GM04504 (cell line): ENCODE measurements around the gene PLEKHM2.

Experiments used
- DNase-seq: peaks from one replicate; pipeline ENCODE4 v3.0.0-alpha.2; 2012; ENCODE audit warnings: low read depth

PLEKHM2 gene

GRCh38 chr1:15702722-15703550 is 18.8 kb downstream of the PLEKHM2 start:
- no peak for DNase-seq

- peak; percentile 85 for DNase-seq
Observed at GRCh38 chr1:15703562-15703961, 19.4 kb downstream of the PLEKHM2 start.

- DNase-seq = no peak
Observed at GRCh38 chr1:15704526-15705183, 20.5 kb downstream of the PLEKHM2 start.

GRCh38 chr1:15705184-15705566 is 21.1 kb downstream of the PLEKHM2 start:
- no peak for DNase-seq

- DNase-seq = no peak
Observed at GRCh38 chr1:15706751-15707150, 22.6 kb downstream of the PLEKHM2 start.

- no peak for DNase-seq
Observed at GRCh38 chr1:15707239-15707925, 23.3 kb downstream of the PLEKHM2 start.

- no peak for DNase-seq
Observed at GRCh38 chr1:15708486-15709137, 24.5 kb downstream of the PLEKHM2 start.

GRCh38 chr1:15709226-15709625 is 25.1 kb downstream of the PLEKHM2 start:
- DNase-seq = no peak

GRCh38 chr1:15712168-15712567 is 28.0 kb downstream of the PLEKHM2 start:
- no peak for DNase-seq

- DNase-seq = peak; percentile 28
Observed at GRCh38 chr1:15714406-15715136, 30.5 kb downstream of the PLEKHM2 start.

- DNase-seq = no peak
Observed at GRCh38 chr1:15717418-15718125, 33.5 kb downstream of the PLEKHM2 start.

GRCh38 chr1:15718199-15718601 is 34.1 kb downstream of the PLEKHM2 start:
- no peak for DNase-seq

GRCh38 chr1:15719381-15720120 is 35.4 kb downstream of the PLEKHM2 start:
- no peak for DNase-seq

- DNase-seq = no peak
Observed at GRCh38 chr1:15720861-15721260, 36.7 kb downstream of the PLEKHM2 start.

GRCh38 chr1:15722411-15722810 is 38.3 kb downstream of the PLEKHM2 start:
- DNase-seq = no peak

- DNase-seq = no peak
Observed at GRCh38 chr1:15722836-15723532, 38.9 kb downstream of the PLEKHM2 start.

- DNase-seq = no peak
Observed at GRCh38 chr1:15723631-15724246, 39.6 kb downstream of the PLEKHM2 start.

GRCh38 chr1:15724949-15725880 is 41.1 kb downstream of the PLEKHM2 start:
- no peak for DNase-seq
